Liver (tissue), 9 donors: ENCODE measurements around the gene GATAD2B. TPM values are rescaled to one million over a fixed set of nuclear protein-coding genes. Genes with fewer than 3 reads are reported as not detected.

Experiments
- DNase-seq: peaks from one replicate; pipeline ENCODE4 v3.0.0-alpha.2; 2017; ENCODE audit warnings: low spot score
- H3K27ac ChIP-seq, 2 donors: one replicate each; pipeline ENCODE4 v1.7.0; 2013; ENCODE audit warnings: inconsistent platforms in 2 of 2, low read length in 2 of 2, control low read depth in 1 of 2, low read depth in 1 of 2, mild to moderate bottlenecking in 1 of 2
- H3K27me3 ChIP-seq, 4 donors: one replicate each; pipeline versions ENCODE4 v1.6.1 to v1.7.0; 2013; ENCODE audit warnings: low read length in 3 of 4, inconsistent platforms in 1 of 4, mild to moderate bottlenecking in 1 of 4, moderate library complexity in 1 of 4; ENCODE audit not compliant: control insufficient read depth in 4 of 4, insufficient read depth in 4 of 4
- H3K36me3 ChIP-seq, 4 donors: one replicate each; pipeline versions ENCODE4 v1.6.1 to v1.7.0; 2013; ENCODE audit warnings: low read length in 3 of 4, mild to moderate bottlenecking in 3 of 4, low read depth in 1 of 4, moderate library complexity in 1 of 4; ENCODE audit not compliant: control insufficient read depth in 4 of 4, insufficient read depth in 3 of 4
- H3K4me1 ChIP-seq, 4 donors: one replicate each; pipeline versions ENCODE4 v1.6.1 to v1.7.0; 2013; ENCODE audit warnings: low read length in 3 of 4, mild to moderate bottlenecking in 3 of 4, moderate library complexity in 1 of 4; ENCODE audit not compliant: control insufficient read depth in 4 of 4, insufficient read depth in 4 of 4
- H3K4me3 ChIP-seq, 3 donors: one replicate each; pipeline versions ENCODE4 v1.6.1 to v1.7.0; 2013; ENCODE audit warnings: low read length in 3 of 3, control low read depth in 1 of 3, low read depth in 1 of 3, mild to moderate bottlenecking in 1 of 3
- H3K9ac ChIP-seq, 2 donors: one replicate each; pipeline ENCODE4 v1.7.0; 2013; ENCODE audit warnings: low read length in 2 of 2, mild to moderate bottlenecking in 2 of 2, moderate library complexity in 2 of 2, control low read depth in 1 of 2, low read depth in 1 of 2
- H3K9me3 ChIP-seq, 4 donors: one replicate each; pipeline versions ENCODE4 v1.6.1 to v1.7.0; 2013; ENCODE audit warnings: low read length in 3 of 4; ENCODE audit not compliant: control insufficient read depth in 4 of 4
- EGR1 ChIP-seq, 2 donors: IDR thresholded peaks; 2 replicates each; pipeline ENCODE4 v1.6.1; 2016 to 2018; ENCODE audit warnings: antibody characterized with exemption in 2 of 2, low read depth in 2 of 2
- FOXA1 ChIP-seq: IDR thresholded peaks from 2 replicates; pipeline ENCODE4 v1.6.1; 2016; ENCODE audit warnings: antibody characterized with exemption
- FOXA2 ChIP-seq: IDR thresholded peaks from 2 replicates; pipeline ENCODE4 v1.6.1; 2016; ENCODE audit warnings: antibody characterized with exemption
- GABPA ChIP-seq, 2 donors: IDR thresholded peaks in 1 of 2; conservative IDR thresholded peaks in 1 of 2; 2 replicates each; pipeline ENCODE4 v1.6.1; 2016; ENCODE audit warnings: antibody characterized with exemption in 2 of 2, mild to moderate bottlenecking in 1 of 2, moderate library complexity in 1 of 2
- HNF4A ChIP-seq, 2 donors: conservative IDR thresholded peaks; 2 replicates each; pipeline ENCODE4 v1.6.1; 2016; ENCODE audit warnings: antibody characterized with exemption in 2 of 2, mild to moderate bottlenecking in 2 of 2
- HNF4G ChIP-seq: IDR thresholded peaks from 2 replicates; pipeline ENCODE4 v1.6.1; 2016; ENCODE audit warnings: antibody characterized with exemption
- JUND ChIP-seq, 2 donors: IDR thresholded peaks; 2 replicates each; pipeline ENCODE4 v1.6.1; 2016; ENCODE audit warnings: antibody characterized with exemption in 2 of 2
- NR2F2 ChIP-seq: IDR thresholded peaks from 2 replicates; pipeline ENCODE4 v1.6.1; 2016; ENCODE audit warnings: antibody characterized with exemption
- RAD21 ChIP-seq, 2 donors: IDR thresholded peaks; 2 replicates each; pipeline ENCODE4 v1.6.1; 2016; ENCODE audit warnings: antibody characterized with exemption in 2 of 2, mild to moderate bottlenecking in 2 of 2
- SP1 ChIP-seq: IDR thresholded peaks from 2 replicates; pipeline ENCODE4 v1.6.1; 2018; ENCODE audit warnings: antibody characterized with exemption, mild to moderate bottlenecking
- TAF1 ChIP-seq: conservative IDR thresholded peaks from 2 replicates; pipeline ENCODE4 v1.6.1; 2016; ENCODE audit warnings: antibody characterized with exemption, mild to moderate bottlenecking
- YY1 ChIP-seq: IDR thresholded peaks from 2 replicates; pipeline ENCODE4 v1.6.1; 2016; ENCODE audit warnings: antibody characterized with exemption, mild to moderate bottlenecking
- WGBS: extraction: QIAGEN DNeasy Blood & Tissue Kit; methylation state at CpG from one replicate; pipeline ENCODE4 v1.1.7; 2013; 5-methylcytosine and 5-hydroxymethylcytosine counted together
- polyA plus RNA-seq, 2 donors: library from polyadenylated mRNA; stranded (reverse) in 1 of 2; unstranded in 1 of 2; fragments of 200-250 nt in 1 of 2; fragments of >200 nt in 1 of 2; fragmentation: Nextera tagmentation in 1 of 2; extraction: Ambion mirVana in 1 of 2; gene quantifications; one replicate each; pipeline versions ENCODE4 v1.2.1 to v1.2.3, GENCODE V29; 2013 to 2015
- total RNA-seq, 2 donors: library from RNA; depleted of rRNA; stranded (reverse); fragments of >200 nt; gene quantifications; one replicate each; pipeline ENCODE4 v1.2.3, GENCODE V29; 2014
- TF ChIP-seq, protein P1 (sequence below): IDR thresholded peaks from 2 replicates; pipeline ENCODE4 v1.6.1; 2016; ENCODE audit warnings: antibody characterized with exemption
- TF ChIP-seq, protein P2 (sequence below): IDR thresholded peaks from 2 replicates; pipeline ENCODE4 v1.6.1; 2016; ENCODE audit warnings: antibody characterized with exemption
- TF ChIP-seq, protein P3 (sequence below): IDR thresholded peaks from 2 replicates; pipeline ENCODE4 v1.6.1; 2016; ENCODE audit warnings: antibody characterized with exemption, mild to moderate bottlenecking
- donor health status: healthy.
- donor health status: healthy.
- donor health status: healthy.
- donor health status: healthy.
- donor health status: healthy.

The GATAD2B gene
- total and polyA plus RNA-seq, 4 donors = 3.2 to 4.9 (median 3.9) TPM

DNA sequence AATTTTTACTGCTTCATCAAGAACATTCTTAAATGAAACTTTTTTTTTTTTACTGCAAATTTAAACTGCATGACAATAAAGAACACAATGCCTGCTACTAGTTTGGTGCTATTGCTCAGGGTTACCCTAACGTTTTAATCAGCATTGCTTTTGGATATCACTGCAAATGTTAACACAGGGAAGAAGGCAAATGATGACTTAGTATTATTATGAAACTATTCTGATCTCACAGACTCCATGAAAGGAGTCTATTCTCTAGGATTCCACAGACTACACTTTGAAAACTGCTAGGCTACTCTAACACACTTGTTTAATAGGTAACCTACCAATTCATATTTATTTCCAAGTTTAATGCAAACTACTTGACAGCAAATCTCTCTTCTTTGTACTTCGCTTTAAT lies 49.8 kb downstream of the GATAD2B start:
- 64% methylated on average over 2 of the region's 2 CpGs for whole genome bisulfite sequencing
- Histone ChIP-seq H3K9me3 (no peaks in the 10 kb centered on the region), H3K4me1 (peaks cover 0 to 3% (median 2%) of the 10 kb centered on the region in 4 donors), H3K27me3 (no peaks in the 10 kb centered on the region), H3K27ac (no peak overlapping the region), H3K9ac (no peak overlapping the region), H3K4me3 (no peak overlapping the region), H3K36me3 (no peaks in the 10 kb centered on the region)
- no peak for TF ChIP-seq NR2F2
- TF ChIP-seq FOXA2 = no peak
- TF ChIP-seq, protein P1, sequence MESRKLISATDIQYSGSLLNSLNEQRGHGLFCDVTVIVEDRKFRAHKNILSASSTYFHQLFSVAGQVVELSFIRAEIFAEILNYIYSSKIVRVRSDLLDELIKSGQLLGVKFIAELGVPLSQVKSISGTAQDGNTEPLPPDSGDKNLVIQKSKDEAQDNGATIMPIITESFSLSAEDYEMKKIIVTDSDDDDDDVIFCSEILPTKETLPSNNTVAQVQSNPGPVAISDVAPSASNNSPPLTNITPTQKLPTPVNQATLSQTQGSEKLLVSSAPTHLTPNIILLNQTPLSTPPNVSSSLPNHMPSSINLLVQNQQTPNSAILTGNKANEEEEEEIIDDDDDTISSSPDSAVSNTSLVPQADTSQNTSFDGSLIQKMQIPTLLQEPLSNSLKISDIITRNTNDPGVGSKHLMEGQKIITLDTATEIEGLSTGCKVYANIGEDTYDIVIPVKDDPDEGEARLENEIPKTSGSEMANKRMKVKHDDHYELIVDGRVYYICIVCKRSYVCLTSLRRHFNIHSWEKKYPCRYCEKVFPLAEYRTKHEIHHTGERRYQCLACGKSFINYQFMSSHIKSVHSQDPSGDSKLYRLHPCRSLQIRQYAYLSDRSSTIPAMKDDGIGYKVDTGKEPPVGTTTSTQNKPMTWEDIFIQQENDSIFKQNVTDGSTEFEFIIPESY = no peak
- TF ChIP-seq JUND (IDR thresholded peaks at IDR 0.05) = no peak
- no peak for TF ChIP-seq FOXA1
- no peak for TF ChIP-seq EGR1 (IDR thresholded peaks at IDR 0.05; ENCODE audit: low read depth in 2 of 2)
- no peak for TF ChIP-seq GABPA (IDR thresholded peaks at IDR 0.05 in 1 of 2, conservative IDR thresholded peaks at IDR 0.05 in 1 of 2)
- no peak for TF ChIP-seq HNF4G
- TF ChIP-seq, protein P2, sequence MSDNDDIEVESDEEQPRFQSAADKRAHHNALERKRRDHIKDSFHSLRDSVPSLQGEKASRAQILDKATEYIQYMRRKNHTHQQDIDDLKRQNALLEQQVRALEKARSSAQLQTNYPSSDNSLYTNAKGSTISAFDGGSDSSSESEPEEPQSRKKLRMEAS = no peak
- TF ChIP-seq HNF4A (conservative IDR thresholded peaks at IDR 0.05) = no peak
- TF ChIP-seq, protein P3, sequence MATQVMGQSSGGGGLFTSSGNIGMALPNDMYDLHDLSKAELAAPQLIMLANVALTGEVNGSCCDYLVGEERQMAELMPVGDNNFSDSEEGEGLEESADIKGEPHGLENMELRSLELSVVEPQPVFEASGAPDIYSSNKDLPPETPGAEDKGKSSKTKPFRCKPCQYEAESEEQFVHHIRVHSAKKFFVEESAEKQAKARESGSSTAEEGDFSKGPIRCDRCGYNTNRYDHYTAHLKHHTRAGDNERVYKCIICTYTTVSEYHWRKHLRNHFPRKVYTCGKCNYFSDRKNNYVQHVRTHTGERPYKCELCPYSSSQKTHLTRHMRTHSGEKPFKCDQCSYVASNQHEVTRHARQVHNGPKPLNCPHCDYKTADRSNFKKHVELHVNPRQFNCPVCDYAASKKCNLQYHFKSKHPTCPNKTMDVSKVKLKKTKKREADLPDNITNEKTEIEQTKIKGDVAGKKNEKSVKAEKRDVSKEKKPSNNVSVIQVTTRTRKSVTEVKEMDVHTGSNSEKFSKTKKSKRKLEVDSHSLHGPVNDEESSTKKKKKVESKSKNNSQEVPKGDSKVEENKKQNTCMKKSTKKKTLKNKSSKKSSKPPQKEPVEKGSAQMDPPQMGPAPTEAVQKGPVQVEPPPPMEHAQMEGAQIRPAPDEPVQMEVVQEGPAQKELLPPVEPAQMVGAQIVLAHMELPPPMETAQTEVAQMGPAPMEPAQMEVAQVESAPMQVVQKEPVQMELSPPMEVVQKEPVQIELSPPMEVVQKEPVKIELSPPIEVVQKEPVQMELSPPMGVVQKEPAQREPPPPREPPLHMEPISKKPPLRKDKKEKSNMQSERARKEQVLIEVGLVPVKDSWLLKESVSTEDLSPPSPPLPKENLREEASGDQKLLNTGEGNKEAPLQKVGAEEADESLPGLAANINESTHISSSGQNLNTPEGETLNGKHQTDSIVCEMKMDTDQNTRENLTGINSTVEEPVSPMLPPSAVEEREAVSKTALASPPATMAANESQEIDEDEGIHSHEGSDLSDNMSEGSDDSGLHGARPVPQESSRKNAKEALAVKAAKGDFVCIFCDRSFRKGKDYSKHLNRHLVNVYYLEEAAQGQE = no peak
- TF ChIP-seq YY1 = no peak
- no peak for DNase-seq

DNA sequence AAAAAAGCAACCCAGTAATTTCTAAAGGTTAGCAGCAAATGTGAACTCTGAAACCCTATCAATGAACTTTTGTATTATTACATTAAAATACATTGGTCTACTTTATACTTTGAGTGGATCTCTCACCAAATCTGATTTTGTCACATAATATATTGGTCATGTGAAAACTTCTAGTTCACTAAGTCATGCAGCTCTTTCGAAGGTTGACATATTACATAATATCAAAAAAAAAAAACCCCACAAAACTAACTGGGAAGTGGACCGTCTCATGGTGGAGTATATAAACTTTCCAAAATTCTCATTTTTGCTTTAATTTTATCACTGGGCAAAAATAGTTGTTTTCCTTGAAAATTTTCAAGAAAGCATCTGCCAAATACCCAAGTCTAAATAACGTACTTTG lies 50.4 kb downstream of the GATAD2B start:
- TF ChIP-seq NR2F2 (no peak), RAD21 (IDR thresholded peaks at IDR 0.05) (no peak), TAF1 (no peak)
- Histone ChIP-seq H3K9me3 (no peaks in the 10 kb centered on the region), H3K4me1 (peaks cover 0 to 3% (median 2%) of the 10 kb centered on the region in 4 donors), H3K4me3 (no peak overlapping the region), H3K27ac (no peak overlapping the region), H3K27me3 (no peaks in the 10 kb centered on the region), H3K9ac (no peak overlapping the region), H3K36me3 (no peaks in the 10 kb centered on the region)
- 69% methylated on average over 3 of the region's 3 CpGs for WGBS
- DNase-seq = no peak

DNA sequence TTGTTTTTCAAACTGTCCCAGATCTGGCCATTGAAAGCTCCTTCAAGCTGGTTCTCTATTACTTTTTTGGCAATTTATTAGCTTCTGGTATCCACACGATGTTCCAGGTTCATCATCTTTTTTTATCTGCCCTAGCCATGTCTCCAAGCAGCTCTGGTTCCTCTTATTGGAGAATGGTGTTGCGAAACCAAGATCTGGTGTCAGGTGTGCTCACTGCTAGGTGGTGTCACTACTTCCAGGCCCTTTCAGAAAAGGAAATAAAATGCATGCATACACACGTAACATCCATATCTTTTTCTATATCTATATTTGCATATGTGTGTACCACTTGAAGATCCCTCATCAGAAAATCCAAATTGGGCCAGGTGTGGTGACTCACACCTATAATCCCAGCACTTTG lies 53.3 kb downstream of the GATAD2B start:
- Histone ChIP-seq H3K4me3 (no peak overlapping the region), H3K36me3 (no peaks in the 10 kb centered on the region), H3K4me1 (peaks cover 8 to 18% (median 11%) of the 10 kb centered on the region in 4 donors), H3K27ac (no peak overlapping the region), H3K27me3 (no peaks in the 10 kb centered on the region), H3K9ac (no peak overlapping the region), H3K9me3 (no peaks in the 10 kb centered on the region)
- TF ChIP-seq NR2F2 (no peak), SP1 (no peak), RAD21 (IDR thresholded peaks at IDR 0.05) (no peak), EGR1 (IDR thresholded peaks at IDR 0.05; ENCODE audit: low read depth in 2 of 2) (no peak)
- DNase-seq = no peak
- WGBS = 91% methylated on average over 3 of the region's 3 CpGs
